Body of pancreas (tissue), 4 donors: ENCODE data around the gene CACNG5. TPM values are rescaled to one million over a fixed set of nuclear protein-coding genes. Genes with fewer than 3 reads are reported as not detected.

ENCODE experiments used
- ATAC-seq: fragments of 150-250 bp; one replicate; pipeline ENCODE4 v1.9.1; 2016
- DNase-seq, 4 donors: peaks; one replicate each; pipeline ENCODE4 v3.0.0-alpha.2; 2019
- H3K27ac ChIP-seq, 4 donors: fragments of 200-600 bp; sonication (generic); 1 replicate in 3 of 4; 2 replicates in 1 of 4; pipeline versions ENCODE4 v1.5.1 to v1.6.1; 2016 to 2019; ENCODE audit warnings: mild to moderate bottlenecking in 1 of 4, mixed read lengths in 1 of 4, moderate library complexity in 1 of 4
- H3K27me3 ChIP-seq, 2 donors: fragments of 200-600 bp; sonication (generic); one replicate each; pipeline ENCODE4 v1.6.0; 2016; ENCODE audit warnings: mild to moderate bottlenecking in 1 of 2
- H3K36me3 ChIP-seq, 2 donors: fragments of 200-600 bp; sonication (generic); replicated peaks in 1 of 2; 2 replicates each; pipeline ENCODE4 v1.5.1; 2016; ENCODE audit warnings: low read depth in 2 of 2; ENCODE audit not compliant: insufficient read depth in 1 of 2
- H3K4me1 ChIP-seq: fragments of 200-600 bp; sonication (generic); one replicate; pipeline ENCODE4 v1.6.0; 2016
- H3K4me3 ChIP-seq, 2 donors: fragments of 200-600 bp; sonication (generic); 1 replicate in 1 of 2; 2 replicates in 1 of 2; pipeline ENCODE4 v1.5.1; 2016 to 2019
- H3K9me3 ChIP-seq, 3 donors: fragments of 200-600 bp; sonication (generic); 1 replicate in 2 of 3; 2 replicates in 1 of 3; pipeline ENCODE4 v1.5.1; 2016
- CTCF ChIP-seq, 7 experiments: fragments of 450-650 bp in 4 of 7; fragments of 200-600 bp in 3 of 7; sonication (generic) in 3 of 7; IDR thresholded peaks; one replicate each; pipeline ENCODE4 v1.5.1; 2016 to 2019; ENCODE audit warnings: antibody characterized with exemption in 7 of 7
- POLR2A ChIP-seq, 3 donors: fragments of 450-650 bp; IDR thresholded peaks; one replicate each; pipeline ENCODE4 v1.6.1; 2016; ENCODE audit warnings: antibody characterized with exemption in 3 of 3, mild to moderate bottlenecking in 2 of 3
- WGBS, 2 donors: methylation state at CpG; one replicate each; pipeline ENCODE4 v1.1.5; 2017; 5-methylcytosine and 5-hydroxymethylcytosine counted together
- intact Hi-C: fragments of 100-400 bp; cut with DNase I; formaldehyde crosslinking; loops from one replicate; pipeline ENCODE4 v1.15.1; 2023
- total RNA-seq, 2 donors: library from RNA; depleted of rRNA; stranded (reverse); fragments of >200 nt; gene quantifications; one replicate each; pipeline ENCODE4 v1.1.0, GENCODE V29; 2016

Gene CACNG5
- total RNA-seq, 2 donors from 2014 or later, result 0.52 TPM; not detected in 1

GRCh38 chr17:66915792-66916191 lies 80.9 kb downstream of the CACNG5 start:
- Histone ChIP-seq H3K4me3 (no peak overlapping the region), H3K36me3 (no peaks in the 10 kb centered on the region), H3K9me3 (no peaks in the 10 kb centered on the region), H3K27ac (no peak overlapping the region), H3K27me3 (no peaks in the 10 kb centered on the region), H3K4me1 (no peaks in the 10 kb centered on the region)
- TF ChIP-seq CTCF (IDR thresholded peaks at IDR 0.05), result no peak
- no peak for TF ChIP-seq POLR2A (IDR thresholded peaks at IDR 0.05)
- intact Hi-C loops, result no loop called here
- DNase-seq, result no peak
- WGBS, 2 donors, result 88 to 90% methylated on average over 11 of the region's 11 CpGs
- ATAC-seq, result no peak

GRCh38 chr17:66916946-66917345 lies 82.0 kb downstream of the CACNG5 start:
- ATAC-seq (no peak), DNase-seq (no peak)
- H3K9me3 ChIP-seq, result no peaks in the 10 kb centered on the region
- WGBS, 2 donors, result 95 to 100% methylated on average over 1 of the region's 1 CpG
- H3K27ac ChIP-seq, result no peak overlapping the region
- H3K36me3 ChIP-seq, result no peaks in the 10 kb centered on the region
- TF ChIP-seq POLR2A (IDR thresholded peaks at IDR 0.05) (no peak), CTCF (IDR thresholded peaks at IDR 0.05) (no peak)
- intact Hi-C loops, result no loop called here
- H3K27me3 ChIP-seq, result no peaks in the 10 kb centered on the region
- no peaks in the 10 kb centered on the region for H3K4me1 ChIP-seq
- no peak overlapping the region for H3K4me3 ChIP-seq

GRCh38 chr17:66918896-66919295 lies 84.0 kb downstream of the CACNG5 start:
- H3K27ac ChIP-seq, result no peak overlapping the region
- ATAC-seq (no peak), DNase-seq (no peak)
- intact Hi-C loops, result no loop called here
- H3K9me3 ChIP-seq, result no peaks in the 10 kb centered on the region
- TF ChIP-seq POLR2A (IDR thresholded peaks at IDR 0.05), result no peak
- no peak for TF ChIP-seq CTCF (IDR thresholded peaks at IDR 0.05)
- no peaks in the 10 kb centered on the region for H3K36me3 ChIP-seq
- 81 to 82% methylated on average over 12 of the region's 12 CpGs for WGBS, 2 donors
- H3K4me3 ChIP-seq, result no peak overlapping the region
- H3K27me3 ChIP-seq, result no peaks in the 10 kb centered on the region
- no peaks in the 10 kb centered on the region for H3K4me1 ChIP-seq

GRCh38 chr17:66920435-66920834 lies 85.5 kb downstream of the CACNG5 start:
- TF ChIP-seq CTCF (IDR thresholded peaks at IDR 0.05), result no peak
- TF ChIP-seq POLR2A (IDR thresholded peaks at IDR 0.05), result no peak
- ATAC-seq (no peak), DNase-seq (no peak)
- intact Hi-C loops, result no loop called here
- H3K36me3 ChIP-seq, result no peaks in the 10 kb centered on the region
- H3K27ac ChIP-seq, result no peak overlapping the region
- no peaks in the 10 kb centered on the region for H3K4me1 ChIP-seq
- H3K27me3 ChIP-seq, result no peaks in the 10 kb centered on the region
- H3K4me3 ChIP-seq, result no peak overlapping the region
- WGBS, 2 donors, result 72 to 78% methylated on average over 9 of the region's 9 CpGs
- no peaks in the 10 kb centered on the region for H3K9me3 ChIP-seq

- DNase-seq (no peak), ATAC-seq (no peak)
- TF ChIP-seq POLR2A (IDR thresholded peaks at IDR 0.05), result no peak
- no peak for TF ChIP-seq CTCF (IDR thresholded peaks at IDR 0.05)
- Histone ChIP-seq H3K4me3 (no peak overlapping the region), H3K9me3 (no peaks in the 10 kb centered on the region), H3K4me1 (no peaks in the 10 kb centered on the region), H3K27me3 (no peaks in the 10 kb centered on the region), H3K27ac (no peak overlapping the region), H3K36me3 (no peaks in the 10 kb centered on the region)
- WGBS, 2 donors, result 78 to 91% methylated on average over 4 of the region's 4 CpGs
- intact Hi-C loops, result no loop called here
Measured at GRCh38 chr17:66920950-66921349, 86.0 kb downstream of the CACNG5 start.
